ENCODE measurements around the gene GJB5.

Gene GJB5

GRCh38 chr1:34747638-34747941 lies 7.3 kb upstream of the GJB5 start:
- Histone ChIP-seq H3K4me3 (ENCODE audit: severe bottlenecking) (no peak overlapping the region), H3K9me3 (ENCODE audit: severe bottlenecking) (peaks cover under 1% of the 10 kb centered on the region), H3K36me3 (ENCODE audit: low read depth) (no peaks in the 10 kb centered on the region), H3K27me3 (ENCODE audit: insufficient read depth, poor library complexity, severe bottlenecking) (no peaks in the 10 kb centered on the region), H3K27ac (ENCODE audit: poor library complexity, severe bottlenecking) (no peak overlapping the region), H3K4me1 (ENCODE audit: insufficient read depth, poor library complexity, severe bottlenecking) (no peaks in the 10 kb centered on the region)
- DNase-seq (ENCODE audit: low spot score) (no peak), ATAC-seq (ENCODE audit: low read depth) (no peak)
- TF ChIP-seq, protein P1, sequence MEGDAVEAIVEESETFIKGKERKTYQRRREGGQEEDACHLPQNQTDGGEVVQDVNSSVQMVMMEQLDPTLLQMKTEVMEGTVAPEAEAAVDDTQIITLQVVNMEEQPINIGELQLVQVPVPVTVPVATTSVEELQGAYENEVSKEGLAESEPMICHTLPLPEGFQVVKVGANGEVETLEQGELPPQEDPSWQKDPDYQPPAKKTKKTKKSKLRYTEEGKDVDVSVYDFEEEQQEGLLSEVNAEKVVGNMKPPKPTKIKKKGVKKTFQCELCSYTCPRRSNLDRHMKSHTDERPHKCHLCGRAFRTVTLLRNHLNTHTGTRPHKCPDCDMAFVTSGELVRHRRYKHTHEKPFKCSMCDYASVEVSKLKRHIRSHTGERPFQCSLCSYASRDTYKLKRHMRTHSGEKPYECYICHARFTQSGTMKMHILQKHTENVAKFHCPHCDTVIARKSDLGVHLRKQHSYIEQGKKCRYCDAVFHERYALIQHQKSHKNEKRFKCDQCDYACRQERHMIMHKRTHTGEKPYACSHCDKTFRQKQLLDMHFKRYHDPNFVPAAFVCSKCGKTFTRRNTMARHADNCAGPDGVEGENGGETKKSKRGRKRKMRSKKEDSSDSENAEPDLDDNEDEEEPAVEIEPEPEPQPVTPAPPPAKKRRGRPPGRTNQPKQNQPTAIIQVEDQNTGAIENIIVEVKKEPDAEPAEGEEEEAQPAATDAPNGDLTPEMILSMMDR (IDR thresholded peaks at IDR 0.05; ENCODE audit: poor library complexity, severe bottlenecking), result no peak

DNA sequence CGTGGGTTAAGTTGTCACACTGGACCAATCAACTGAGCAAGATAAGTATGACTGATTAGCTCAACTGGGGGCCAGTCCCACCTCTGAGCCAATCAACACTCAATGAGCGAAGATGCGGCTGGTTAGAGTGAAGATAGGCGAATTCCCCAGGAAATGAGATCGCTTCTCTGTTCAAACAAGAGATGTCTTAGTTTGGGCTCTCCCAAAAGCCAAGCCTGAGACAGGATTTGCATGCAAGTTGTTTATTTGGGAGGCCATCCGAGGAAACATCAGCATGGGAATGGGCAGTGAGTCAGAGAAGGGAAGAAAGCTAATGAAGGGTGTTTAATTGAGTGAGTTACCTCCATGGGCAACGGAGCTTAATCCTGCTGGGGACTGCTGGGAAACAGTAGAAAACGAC lies 4.9 kb upstream of the GJB5 start:
- no peak for ATAC-seq (ENCODE audit: low read depth)
- Histone ChIP-seq H3K36me3 (ENCODE audit: low read depth) (no peaks in the 10 kb centered on the region), H3K27ac (ENCODE audit: poor library complexity, severe bottlenecking) (no peak overlapping the region), H3K4me1 (ENCODE audit: insufficient read depth, poor library complexity, severe bottlenecking) (peaks cover 16% of the 10 kb centered on the region), H3K4me3 (ENCODE audit: severe bottlenecking) (no peak overlapping the region), H3K27me3 (ENCODE audit: insufficient read depth, poor library complexity, severe bottlenecking) (no peaks in the 10 kb centered on the region), H3K9me3 (ENCODE audit: severe bottlenecking) (peaks cover 9% of the 10 kb centered on the region)
- TF ChIP-seq, protein P1 (IDR thresholded peaks at IDR 0.05; ENCODE audit: poor library complexity, severe bottlenecking), result no peak
- no peak for DNase-seq (ENCODE audit: low spot score)

- H3K4me1 ChIP-seq (ENCODE audit: insufficient read depth, poor library complexity, severe bottlenecking), result peaks cover 16% of the 10 kb centered on the region
- ATAC-seq (ENCODE audit: low read depth) (no peak), DNase-seq (ENCODE audit: low spot score) (no peak)
- peaks cover 9% of the 10 kb centered on the region for H3K9me3 ChIP-seq (ENCODE audit: severe bottlenecking)
- TF ChIP-seq, protein P1 (IDR thresholded peaks at IDR 0.05; ENCODE audit: poor library complexity, severe bottlenecking), result no peak
- H3K4me3 ChIP-seq (ENCODE audit: severe bottlenecking), result no peak overlapping the region
- H3K27ac ChIP-seq (ENCODE audit: poor library complexity, severe bottlenecking), result no peak overlapping the region
- H3K27me3 ChIP-seq (ENCODE audit: insufficient read depth, poor library complexity, severe bottlenecking), result no peaks in the 10 kb centered on the region
- H3K36me3 ChIP-seq (ENCODE audit: low read depth), result no peaks in the 10 kb centered on the region
These were observed 4.2 kb upstream of the GJB5 start for GRCh38 chr1:34750610-34751009.

DNA sequence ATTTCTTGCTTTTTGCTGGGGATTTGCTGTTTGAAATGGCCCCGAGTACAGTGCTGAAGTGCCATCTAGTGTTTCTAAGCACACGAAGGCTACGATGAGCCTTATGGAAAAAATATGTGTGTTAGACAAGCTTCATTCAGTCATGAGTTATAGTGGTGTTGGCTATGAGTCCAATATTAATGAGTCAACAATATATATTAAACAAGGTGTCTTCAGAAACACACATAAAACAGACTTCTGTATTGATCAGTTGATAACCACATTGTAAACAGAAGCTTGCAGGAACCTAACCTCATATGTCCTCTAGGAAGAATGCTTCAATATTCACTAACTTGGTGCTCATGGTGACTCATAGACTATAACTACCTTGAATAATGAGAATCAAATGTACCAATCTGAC lies 1.7 kb upstream of the GJB5 start:
- Histone ChIP-seq H3K27ac (ENCODE audit: poor library complexity, severe bottlenecking) (peak overlapping the region; percentile 98), H3K36me3 (ENCODE audit: low read depth) (peaks cover 15% of the 10 kb centered on the region), H3K27me3 (ENCODE audit: insufficient read depth, poor library complexity, severe bottlenecking) (no peaks in the 10 kb centered on the region), H3K9me3 (ENCODE audit: severe bottlenecking) (peaks cover 9% of the 10 kb centered on the region), H3K4me1 (ENCODE audit: insufficient read depth, poor library complexity, severe bottlenecking) (peaks cover 24% of the 10 kb centered on the region), H3K4me3 (ENCODE audit: severe bottlenecking) (no peak overlapping the region)
- TF ChIP-seq, protein P1 (IDR thresholded peaks at IDR 0.05; ENCODE audit: poor library complexity, severe bottlenecking), result no peak
- ATAC-seq (ENCODE audit: low read depth) (no peak), DNase-seq (ENCODE audit: low spot score) (no peak)

GRCh38 chr1:34755961-34756360 lies 1.1 kb downstream of the GJB5 start:
- Histone ChIP-seq H3K4me1 (ENCODE audit: insufficient read depth, poor library complexity, severe bottlenecking) (peaks cover 35% of the 10 kb centered on the region), H3K27ac (ENCODE audit: poor library complexity, severe bottlenecking) (peak overlapping the region; percentile 98), H3K27me3 (ENCODE audit: insufficient read depth, poor library complexity, severe bottlenecking) (no peaks in the 10 kb centered on the region), H3K4me3 (ENCODE audit: severe bottlenecking) (peak overlapping the region; percentile 23), H3K36me3 (ENCODE audit: low read depth) (peaks cover 18% of the 10 kb centered on the region), H3K9me3 (ENCODE audit: severe bottlenecking) (peaks cover 9% of the 10 kb centered on the region)
- no peak for ATAC-seq (ENCODE audit: low read depth)
- DNase-seq (ENCODE audit: low spot score), result no peak
- TF ChIP-seq, protein P1 (IDR thresholded peaks at IDR 0.05; ENCODE audit: poor library complexity, severe bottlenecking), result no peak
